ENCODE results near the gene OR12D3.
"Not testable (repeated sequence)": the region's sequence is repeated elsewhere in the genome, so short reads cannot be mapped to it uniquely, and the experiment has no call there.

Gene OR12D3

DNA sequence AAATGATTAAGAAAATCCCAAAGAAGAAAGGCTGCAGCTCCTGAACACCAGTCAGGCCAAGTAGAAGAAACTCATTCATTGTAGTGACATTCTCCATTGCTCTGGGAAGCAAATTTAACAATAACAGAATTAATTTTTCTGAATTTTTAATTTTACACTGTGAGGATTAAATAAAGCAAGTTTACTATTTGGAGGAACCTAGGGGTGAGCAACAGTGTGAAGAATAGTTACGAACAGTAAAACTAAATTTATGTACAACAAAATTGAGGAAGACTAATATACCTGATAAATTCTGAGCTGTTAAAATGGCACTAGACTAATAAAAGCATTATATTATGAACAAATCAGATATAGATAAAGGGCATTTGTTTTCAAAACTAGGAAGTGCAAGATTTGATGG lies at the start of gene OR12D3:
Gene OR12D3 (minus strand): TSS at position 101 of the 400 bp plus-strand sequence. CDS start 4 bp downstream, at position 97.
- no peak for DNase-seq

DNA sequence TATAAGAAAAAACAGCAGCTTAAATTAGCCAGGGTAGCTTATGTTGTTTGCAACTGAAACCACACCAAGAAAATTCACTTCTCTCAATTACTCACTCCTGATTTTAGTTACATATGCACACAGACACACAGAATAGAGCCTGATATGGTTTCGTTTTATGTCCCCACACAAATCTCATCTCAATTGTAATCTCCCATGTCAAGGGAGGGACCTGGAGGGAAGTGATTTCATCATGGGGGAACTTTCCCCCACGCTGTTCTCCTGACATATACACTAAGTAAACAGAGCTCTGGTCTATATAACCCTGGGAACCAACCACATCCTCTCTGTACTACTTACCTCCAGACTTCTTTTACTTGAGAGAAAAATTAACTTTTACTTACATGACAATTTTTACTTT lies 49.5 kb upstream of the OR12D3 start:
- no peak for DNase-seq

- no peak for DNase-seq
Observed at GRCh38 chr6:29424168-29424567, 49.1 kb upstream of the OR12D3 start.

DNA sequence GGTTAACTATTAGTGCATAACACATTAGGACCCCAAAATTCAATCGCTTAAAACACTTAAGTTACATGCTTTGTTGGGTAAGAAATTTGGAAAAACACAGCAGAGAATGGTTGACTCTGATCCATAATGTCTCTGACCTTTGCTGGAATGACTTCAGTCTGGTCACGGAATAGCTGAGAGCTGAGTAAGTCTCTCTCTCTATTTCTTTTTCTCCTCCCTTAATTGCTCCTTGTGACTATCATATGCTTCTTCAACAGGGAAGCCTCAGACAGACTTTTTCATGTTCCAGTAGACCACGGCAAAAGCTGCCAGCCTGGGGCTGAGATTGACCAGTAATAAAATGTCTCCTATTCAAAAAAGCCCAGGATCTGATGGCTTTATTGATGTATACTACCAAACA lies 44.4 kb upstream of the OR12D3 start:
- no peak for DNase-seq

- no peak for DNase-seq
Observed at GRCh38 chr6:29414588-29414987, 39.5 kb upstream of the OR12D3 start, which contains the start of gene OR12D1. Gene OR12D1 (plus strand): TSS chr6:29414928.

DNA sequence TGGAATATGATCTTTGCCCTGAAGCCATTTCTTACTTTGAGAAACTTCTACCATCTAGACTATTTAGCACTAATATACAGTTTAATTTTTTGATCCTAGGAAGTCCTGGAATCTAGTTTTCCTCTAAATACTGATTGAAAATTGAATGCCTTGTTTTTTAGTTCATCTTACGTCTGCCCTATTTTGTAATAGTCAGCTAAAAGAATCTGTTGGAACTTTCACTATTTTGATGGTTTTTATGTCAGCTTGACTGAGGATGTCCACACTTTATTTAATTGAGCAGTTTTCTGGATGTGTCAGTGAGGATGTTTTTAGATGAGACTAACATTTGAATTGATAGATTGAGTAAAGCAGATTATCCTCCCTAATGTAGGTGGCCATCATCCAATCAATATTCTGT lies 28.7 kb upstream of the OR12D3 start:
- no peak for DNase-seq

DNA sequence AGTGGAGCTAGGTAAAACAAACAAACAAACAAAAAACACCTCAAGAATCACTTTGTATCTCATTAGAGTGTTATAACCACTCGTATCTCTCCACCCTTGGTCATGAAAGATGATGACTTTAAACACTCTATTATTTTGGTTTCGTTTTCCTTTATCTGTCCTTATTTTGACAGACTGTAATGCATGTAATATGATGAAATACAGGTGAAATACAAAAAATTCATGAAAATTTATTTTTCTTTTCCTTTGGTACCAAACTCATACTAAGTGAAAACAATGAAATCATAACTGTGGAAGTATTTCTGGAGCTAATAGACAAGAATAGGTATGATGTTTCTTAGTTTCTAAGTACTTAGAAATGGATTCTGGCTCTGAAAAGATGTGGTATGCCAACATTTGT lies 24.4 kb upstream of the OR12D3 start:
- no peak for DNase-seq

- no peak for DNase-seq
Observed at GRCh38 chr6:29395331-29395730, 20.2 kb upstream of the OR12D3 start, which contains the start of gene OR12D2. Gene OR12D2 (plus strand): TSS chr6:29395631. CDS start chr6:29396700, 1,069 bp downstream.

DNA sequence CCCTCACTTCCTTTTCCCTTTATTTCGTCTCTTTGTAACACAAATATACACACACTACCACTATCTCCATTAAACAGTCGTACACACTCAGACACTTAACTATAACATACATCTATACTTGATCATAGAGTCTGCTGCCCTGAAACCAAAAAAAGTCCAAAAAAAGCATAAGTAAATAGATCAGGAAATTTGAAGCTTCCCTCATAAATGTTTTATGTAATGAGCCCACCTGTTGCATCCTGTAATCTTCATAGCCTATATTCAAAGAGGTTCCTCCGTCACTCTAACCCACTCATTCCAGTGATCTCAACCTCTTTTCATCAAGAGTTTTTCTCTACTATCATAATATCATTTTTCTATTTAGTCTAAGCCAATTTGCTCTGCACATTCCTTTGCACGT lies 13.4 kb upstream of the OR12D3 start:
- no peak for DNase-seq

DNA sequence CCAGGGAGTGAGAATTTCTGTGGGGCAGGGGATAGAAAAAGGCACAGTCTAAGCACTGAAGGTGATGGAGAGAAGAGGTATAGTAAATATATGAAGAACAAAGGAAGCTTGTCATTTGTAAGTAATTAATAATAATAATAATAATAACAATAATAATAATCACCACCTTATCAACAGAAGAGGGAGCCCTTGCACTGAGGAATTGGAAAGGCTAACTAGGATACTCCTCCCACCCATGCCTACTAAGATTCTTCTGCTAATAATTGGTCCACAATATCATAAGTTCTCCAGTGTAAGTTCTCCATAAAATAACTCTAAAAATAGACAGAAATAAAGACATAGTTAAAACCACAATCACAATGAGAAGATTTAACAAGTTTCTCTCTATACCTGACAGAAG lies 912 bp upstream of the OR12D3 start:
- no peak for DNase-seq

GRCh38 chr6:29368765-29369164 lies 6.3 kb downstream of the OR12D3 start, which contains the start of gene OR5V1:
Gene OR5V1 (minus strand): TSS chr6:29368865. CDS start chr6:29356195, 12,670 bp downstream.
- DNase-seq, result no peak

DNA sequence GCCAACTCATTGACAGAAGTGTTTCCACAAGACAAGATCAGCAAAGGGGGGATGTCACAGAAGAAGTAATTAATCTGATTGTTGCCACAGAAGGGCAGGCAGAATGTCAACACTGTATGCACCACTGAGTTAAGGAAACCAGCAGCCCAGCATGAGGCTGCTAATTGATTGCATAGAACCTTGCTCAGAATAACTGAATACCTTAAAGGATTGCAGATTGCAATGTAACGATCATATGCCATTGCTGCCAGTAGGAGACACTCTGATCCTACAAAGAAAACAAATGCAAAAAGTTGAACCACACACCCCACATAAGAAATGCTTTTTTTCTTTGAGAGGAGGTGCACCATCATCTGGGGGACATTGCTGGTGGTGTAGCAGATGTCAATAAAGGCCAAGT lies 19.5 kb downstream of the OR12D3 start:
- no peak for DNase-seq

DNA sequence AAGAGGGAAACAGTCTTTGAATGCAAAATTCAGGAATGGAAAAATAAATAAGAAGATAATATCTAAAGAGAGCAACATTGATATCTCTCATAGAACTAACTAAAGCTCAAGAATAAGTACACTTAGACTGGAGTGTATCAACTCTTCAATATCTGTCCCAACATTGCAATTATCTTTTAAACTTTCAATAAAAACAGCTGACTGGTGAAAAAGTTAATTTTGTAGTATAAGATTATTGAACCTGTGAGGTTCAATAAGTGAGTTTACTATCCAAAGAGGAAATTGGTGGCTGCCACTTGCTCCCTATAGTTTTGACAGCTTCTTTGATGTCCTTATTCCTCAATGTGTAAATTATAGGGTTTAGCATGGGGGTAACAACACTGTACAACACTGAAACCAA lies 20.1 kb downstream of the OR12D3 start:
- no peak for DNase-seq

GRCh38 chr6:29349348-29349747 lies 25.7 kb downstream of the OR12D3 start:
- DNase-seq, result not testable (repeated sequence)

- DNase-seq, result no peak
Observed at GRCh38 chr6:29345380-29345779, 29.7 kb downstream of the OR12D3 start.

DNA sequence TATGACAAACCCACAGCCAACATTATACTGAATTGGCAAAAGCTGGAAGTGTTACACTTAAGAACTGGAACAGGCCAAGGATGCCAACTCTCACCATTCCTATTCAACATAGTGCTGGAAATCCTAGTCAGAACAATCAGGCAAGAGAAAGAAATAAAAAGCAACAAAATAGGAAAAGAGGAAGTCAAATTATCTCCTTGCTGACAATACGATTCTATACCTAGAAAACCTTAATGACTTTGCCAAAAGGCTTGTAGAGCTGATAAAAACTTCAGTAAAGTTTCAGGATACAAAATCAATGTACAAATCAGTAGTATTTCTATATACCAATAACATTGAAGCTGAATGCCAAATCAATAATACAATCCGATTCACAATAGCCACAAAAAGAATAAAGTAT lies 38.8 kb downstream of the OR12D3 start:
- no peak for DNase-seq

GRCh38 chr6:29332676-29333075 lies 42.4 kb downstream of the OR12D3 start:
- DNase-seq, result no peak

GRCh38 chr6:29325777-29326176 lies 49.3 kb downstream of the OR12D3 start:
- no peak for DNase-seq

Measured in activated T-cell treated with anti-CD3 and anti-CD28 coated beads, Interleukin-2, amount 50 U/mL, for 1 hour (primary cell).